ENCODE results near the gene VPS33B.
"Not testable (repeated sequence)": the region's sequence is repeated elsewhere in the genome, so short reads cannot be mapped to it uniquely, and the experiment has no call there.

VPS33B gene

DNA sequence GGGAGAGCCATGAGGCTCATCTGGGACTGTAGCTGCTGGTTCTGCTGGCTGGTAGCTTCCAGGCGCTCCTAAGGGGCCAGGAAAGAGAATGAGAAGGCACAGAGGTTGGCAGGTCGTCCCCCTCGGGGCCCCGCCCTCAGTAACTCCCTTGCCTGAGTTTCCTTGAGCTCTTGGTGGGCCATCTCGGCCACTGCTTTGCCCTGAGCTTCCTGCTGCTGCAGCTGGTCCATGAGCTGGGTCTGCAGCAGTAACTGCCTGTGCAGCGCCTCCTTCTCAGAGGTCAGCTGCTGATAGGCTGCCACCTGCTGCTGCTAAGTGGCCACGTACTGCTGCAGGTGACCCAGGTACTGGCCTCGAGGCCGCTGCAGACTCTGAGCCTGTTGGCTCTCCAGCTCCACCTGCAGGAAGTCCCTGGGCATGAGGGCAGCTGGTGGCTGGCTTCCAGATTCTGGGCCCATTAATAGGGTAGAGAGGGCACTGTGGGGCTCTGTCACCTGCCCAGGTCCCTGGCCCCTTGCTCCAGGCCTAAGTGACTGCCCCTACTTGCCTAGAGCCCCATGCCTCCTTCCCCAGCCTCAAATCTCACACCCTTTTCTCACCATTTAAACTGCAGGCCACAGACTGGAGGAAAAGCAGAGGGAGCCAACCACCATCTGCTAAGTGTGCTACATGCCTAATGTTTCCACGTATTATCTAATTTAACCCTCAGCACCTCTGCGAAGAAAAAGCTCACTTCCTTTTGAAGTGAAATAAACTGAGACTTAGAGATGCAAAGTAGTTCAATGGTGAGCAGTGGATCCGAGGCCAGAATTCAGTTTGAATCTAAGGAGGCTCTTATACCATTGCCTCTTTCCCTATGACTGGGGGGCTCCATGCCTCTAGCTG lies 10.8 kb upstream of the VPS33B start:
- no peak for DNase-seq (ENCODE audit: insufficient read length, low spot score)
- no peak for FAIRE-seq

DNA sequence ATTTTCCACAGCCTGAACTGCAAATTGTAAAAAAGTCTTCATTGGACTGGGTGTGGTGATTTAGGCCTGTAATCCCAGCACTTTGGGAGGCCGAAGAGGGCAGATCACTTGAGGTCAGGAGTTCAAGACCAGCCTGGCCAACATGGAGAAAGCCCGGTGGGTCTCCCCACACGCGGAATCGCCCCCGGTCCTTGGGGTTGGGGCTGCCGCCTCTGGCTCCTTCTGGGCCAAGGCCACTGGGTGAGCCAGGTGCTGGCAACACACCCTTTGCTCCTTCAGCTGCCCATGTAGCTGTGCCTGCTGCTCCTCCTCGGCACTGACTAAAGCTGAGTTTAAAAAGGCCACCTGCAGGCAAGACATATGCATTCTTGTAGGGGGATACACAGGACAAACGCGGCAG lies 9.4 kb upstream of the VPS33B start:
- FAIRE-seq (no peak), DNase-seq (ENCODE audit: insufficient read length, low spot score) (no peak)

DNA sequence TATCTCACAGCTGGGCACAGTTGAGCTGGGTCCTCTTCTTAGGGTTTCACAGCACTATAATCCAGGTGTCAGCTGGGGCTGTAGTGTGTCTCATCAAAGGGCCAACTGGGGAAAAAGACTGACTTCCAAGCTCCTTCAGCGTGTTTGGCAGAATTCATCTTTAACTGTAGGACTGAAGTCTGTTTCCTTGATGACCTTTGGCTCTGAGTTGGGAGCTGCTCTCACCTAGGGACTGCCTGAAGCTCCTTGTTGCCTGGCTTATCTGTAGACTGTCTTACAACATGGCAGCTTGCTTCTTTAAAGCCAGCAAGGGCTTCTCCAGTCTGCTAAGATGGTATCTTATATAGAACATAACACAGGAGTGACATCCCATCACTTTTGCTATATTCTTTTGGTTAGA lies 5.3 kb upstream of the VPS33B start:
- DNase-seq (ENCODE audit: insufficient read length, low spot score) (no peak), FAIRE-seq (no peak)

DNA sequence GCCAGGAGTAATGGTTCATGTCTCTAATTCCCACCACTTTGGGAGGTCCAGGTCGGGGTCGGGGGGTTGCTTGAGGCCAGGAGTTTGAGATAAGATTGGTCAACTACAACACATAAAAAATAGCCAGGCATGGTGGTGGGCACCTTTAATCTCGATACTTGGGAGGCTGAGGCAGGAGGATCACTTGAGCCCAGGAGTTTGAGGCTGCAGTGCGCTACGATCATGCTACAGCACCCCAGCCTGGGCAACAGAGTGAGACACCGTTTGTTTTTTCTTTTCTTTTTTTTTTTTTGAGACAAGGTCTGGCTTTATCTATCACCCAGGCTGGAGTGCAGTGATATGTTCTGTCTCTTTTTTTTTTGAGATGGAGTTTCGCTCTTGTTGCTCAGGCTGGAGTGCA lies 1.3 kb upstream of the VPS33B start:
- no peak for FAIRE-seq
- DNase-seq (ENCODE audit: insufficient read length, low spot score): no peak

DNA sequence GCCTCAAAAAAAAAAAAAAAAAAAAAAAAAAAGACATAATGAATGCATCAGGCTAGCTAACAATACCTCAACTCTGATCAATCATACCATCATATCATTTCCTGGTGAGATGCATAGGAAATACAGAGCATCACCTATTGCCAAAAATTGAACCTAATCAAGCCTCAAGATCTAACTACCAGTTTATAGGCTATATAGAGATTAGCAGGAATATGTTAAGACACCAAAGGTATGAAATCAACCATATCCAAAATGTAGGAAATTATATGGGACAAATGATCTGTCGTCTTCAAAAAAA lies 387 bp upstream of the VPS33B start:
- no peak for DNase-seq (ENCODE audit: insufficient read length, low spot score)
- no peak for FAIRE-seq

DNA sequence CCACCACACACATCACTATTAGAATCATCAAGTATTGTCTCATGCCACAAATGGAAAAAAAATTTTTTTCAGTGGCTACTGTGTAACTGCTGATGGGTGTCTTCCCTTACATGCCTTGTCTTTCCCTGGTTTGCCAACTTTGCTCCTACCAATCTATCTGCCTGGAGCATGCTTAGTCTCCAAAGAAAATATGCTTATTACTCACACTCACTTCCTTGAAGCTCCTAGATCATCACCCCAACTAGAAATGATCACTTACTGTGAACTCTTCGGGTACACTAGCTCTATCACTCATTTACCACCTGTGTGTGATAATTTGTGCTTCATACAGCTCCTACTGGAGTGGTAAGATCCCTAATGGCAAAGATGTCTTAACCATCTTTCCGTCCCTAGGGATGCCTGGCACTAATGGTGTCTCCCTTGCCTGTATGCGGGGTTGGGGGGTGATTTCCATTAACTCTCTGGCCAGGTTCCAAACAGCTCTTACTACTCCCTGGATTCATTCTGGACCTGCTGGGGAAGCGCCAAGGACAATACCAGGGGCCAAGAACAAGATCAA lies 799 bp downstream of the VPS33B start:
- DNase-seq (ENCODE audit: insufficient read length, low spot score): no peak

DNA sequence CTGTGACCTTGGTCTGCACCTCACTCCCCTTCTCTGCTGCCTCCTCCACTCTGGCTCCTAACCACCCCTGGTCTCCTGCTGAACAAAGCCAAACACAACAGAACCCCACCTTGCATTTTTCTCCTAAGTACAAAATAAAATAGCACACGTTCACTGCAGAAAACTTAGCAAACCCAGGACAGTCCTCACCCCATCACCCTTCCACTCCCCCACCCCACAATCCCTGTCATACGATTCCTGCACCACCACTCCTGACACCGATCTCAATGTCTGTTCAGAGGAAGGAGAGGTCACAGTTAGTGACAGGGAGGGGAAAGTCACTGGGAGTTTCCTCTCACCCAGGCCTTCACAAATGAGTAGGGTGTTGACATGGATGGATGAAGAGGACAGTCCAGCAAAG lies 4.2 kb downstream of the VPS33B start:
- DNase-seq (ENCODE audit: insufficient read length, low spot score) (no peak), FAIRE-seq (no peak)

More for the DNA sequence above, 799 bp downstream of the VPS33B start:
- FAIRE-seq: no peak

DNA sequence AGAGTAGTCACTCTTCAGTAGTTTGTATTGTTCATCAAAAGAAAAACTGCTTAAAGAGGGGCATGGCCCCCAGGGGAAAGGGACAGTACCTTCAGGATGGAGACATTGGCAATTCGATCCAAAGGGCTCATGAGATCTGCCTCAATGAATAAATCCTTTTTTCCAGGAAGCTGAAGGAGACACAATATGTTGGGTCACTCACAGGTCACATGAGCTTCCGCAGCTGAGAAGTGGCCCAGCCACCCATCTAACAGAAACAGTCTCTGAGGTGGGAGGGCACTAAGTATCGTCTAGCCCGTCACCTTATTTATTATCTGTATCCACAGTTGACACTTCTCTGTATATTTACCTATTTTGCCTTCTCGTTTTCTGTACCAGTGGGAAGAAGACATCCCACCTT lies 4.7 kb downstream of the VPS33B start:
- FAIRE-seq: no peak
- DNase-seq (ENCODE audit: insufficient read length, low spot score): no peak

DNA sequence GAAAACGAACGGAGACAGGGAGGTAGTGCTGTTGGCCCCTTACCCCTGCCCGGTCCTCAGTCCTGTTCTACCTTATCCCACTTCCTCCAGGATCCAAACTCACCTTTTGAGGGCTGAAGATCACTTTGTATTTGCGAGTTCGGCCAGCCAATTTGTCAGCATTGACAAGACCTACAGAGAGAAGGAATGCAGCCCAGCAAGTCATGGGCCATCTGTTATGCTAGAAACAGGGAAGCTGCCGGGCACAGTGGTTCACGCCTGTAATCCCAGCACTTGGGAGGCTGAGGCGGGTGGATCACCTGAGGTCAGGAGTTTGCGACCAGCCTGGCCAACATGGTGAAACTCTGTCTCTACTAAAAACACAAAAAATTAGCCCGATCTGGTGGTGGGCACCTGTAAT lies 8.7 kb downstream of the VPS33B start:
- DNase-seq (ENCODE audit: insufficient read length, low spot score); FAIRE-seq: not testable (repeated sequence)

DNA sequence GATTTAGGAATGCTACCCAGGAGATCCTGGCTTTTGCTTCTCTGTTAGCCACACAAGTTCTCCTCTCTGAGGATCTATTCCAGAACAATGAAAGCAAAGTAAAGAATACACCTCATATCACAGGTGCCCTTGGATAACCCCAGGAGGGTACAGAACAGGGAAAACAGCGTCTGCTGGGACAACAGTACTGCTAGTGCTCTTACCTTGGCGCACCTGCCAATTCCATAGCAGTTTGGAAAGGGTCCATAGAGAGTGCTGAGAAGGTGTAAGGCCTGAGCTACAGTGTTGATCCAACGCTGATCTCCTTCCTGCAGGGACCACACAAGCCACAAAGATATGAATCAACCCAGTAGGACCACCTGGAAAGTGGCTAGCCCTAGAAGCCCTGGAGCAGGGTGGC lies 15.1 kb downstream of the VPS33B start:
- FAIRE-seq (no peak), DNase-seq (ENCODE audit: insufficient read length, low spot score) (no peak)

DNA sequence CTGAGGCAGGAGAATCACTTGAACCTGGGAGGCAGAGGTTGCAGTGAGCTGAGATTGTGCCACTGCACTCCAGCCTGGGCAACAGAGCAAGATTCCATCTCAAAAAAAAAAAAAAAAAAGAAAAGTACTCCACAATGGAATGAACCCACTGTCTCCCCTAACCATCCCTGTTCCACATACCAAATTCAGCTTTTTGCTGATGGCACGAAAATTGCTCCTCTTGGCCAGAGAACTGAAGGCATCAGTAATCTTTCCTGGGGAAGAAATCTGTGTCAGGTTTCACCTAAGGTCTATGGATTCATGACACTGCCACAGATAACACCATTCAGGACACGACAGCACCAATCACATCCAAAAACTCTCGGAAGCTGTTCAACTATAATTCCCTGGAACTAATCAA lies 21.2 kb downstream of the VPS33B start:
- no peak for FAIRE-seq

DNA sequence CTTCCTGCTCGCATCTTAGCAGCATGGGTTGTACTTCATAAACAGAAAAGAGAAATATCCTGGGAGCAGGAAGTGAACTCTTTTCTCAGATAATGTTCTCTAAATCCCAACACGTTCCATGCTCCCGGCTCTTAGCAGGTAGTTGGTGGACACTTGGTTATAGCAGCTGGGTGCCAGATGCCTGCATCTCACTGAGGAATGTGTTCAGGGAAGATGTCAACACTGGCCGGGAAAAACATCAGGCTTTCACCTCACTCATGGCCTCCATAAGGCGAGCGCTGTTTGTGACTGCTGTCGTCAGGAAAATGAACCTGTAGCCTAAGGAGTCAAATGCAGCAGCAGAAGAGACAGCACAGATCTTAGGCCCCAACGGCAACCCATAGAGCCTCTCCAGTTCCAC lies 23.7 kb downstream of the VPS33B start:
- no peak for DNase-seq (ENCODE audit: insufficient read length, low spot score)

More for the DNA sequence above, 21.2 kb downstream of the VPS33B start:
- no peak for DNase-seq (ENCODE audit: insufficient read length, low spot score)

DNA sequence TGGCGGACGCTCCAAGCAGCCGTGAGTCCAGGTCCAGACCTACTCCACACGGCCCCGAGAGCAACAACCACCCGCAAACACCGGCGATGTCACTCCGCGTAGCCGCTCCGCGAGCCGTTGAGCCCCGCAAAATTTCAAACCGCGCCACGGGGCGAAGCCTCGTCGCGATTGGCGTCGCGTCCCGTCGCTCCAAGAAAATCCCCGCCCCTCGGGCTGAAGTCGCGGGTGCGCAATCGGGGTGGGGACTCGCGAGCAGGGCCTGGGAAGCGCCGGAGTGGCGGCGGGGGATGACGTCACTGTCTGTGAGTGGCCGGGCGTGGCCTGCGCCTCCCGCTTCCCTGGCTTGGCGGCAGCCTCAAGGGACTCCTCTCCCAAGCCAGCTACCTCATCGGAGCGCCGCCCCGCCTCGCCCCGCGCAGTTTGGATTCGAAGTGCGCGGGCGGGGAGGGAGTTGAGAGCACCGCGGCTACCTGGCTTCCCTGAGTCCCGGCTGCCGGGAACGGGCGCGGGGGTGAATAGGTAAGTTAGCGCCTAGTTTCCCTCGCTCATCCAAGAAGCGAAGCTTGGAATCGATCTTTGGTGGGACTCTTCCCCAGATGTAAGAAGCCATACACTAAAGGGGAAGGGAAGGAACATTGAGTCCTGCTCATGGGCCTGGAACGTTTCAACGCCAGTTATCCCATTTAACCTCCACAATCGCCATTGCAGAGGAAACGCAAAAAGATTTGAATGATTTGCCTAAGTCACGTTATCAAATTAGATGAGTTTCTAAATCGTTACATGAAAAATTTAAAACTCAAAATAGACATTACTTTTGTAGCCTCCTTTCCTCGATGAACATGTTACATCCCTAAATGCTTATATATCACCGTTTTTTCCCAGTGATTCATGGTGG lies 27.7 kb downstream of the VPS33B start, which contains the start of gene PRC1:
Gene PRC1, minus strand, starts transcription at position 119 of the 895 bp plus-strand sequence. Its CDS starts 118 bp downstream, at position 1.
- FAIRE-seq (peak; percentile 95), DNase-seq (ENCODE audit: insufficient read length, low spot score) (peak; percentile 97)

More for the DNA sequence above, 23.7 kb downstream of the VPS33B start:
- FAIRE-seq: no peak

DNA sequence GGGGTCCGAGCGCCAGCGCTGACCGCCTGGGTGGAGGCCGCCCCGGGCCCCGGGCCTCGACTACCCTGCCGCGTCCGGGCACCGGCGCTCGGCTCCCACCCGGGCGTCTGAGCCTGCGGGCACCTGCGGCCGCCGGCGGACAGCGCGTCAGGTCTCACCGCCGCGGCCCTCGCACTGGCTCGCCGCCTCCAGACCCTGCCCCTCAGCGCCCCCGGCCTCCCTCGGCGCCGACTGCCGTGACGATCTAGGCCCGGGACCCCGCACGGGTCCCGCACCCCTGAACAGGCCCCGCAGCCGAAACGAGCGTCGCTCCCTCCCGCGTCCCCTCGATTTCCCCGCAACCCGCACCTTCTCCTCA lies 28.4 kb downstream of the VPS33B start:
- no peak for DNase-seq (ENCODE audit: insufficient read length, low spot score)
- no peak for FAIRE-seq

DNA sequence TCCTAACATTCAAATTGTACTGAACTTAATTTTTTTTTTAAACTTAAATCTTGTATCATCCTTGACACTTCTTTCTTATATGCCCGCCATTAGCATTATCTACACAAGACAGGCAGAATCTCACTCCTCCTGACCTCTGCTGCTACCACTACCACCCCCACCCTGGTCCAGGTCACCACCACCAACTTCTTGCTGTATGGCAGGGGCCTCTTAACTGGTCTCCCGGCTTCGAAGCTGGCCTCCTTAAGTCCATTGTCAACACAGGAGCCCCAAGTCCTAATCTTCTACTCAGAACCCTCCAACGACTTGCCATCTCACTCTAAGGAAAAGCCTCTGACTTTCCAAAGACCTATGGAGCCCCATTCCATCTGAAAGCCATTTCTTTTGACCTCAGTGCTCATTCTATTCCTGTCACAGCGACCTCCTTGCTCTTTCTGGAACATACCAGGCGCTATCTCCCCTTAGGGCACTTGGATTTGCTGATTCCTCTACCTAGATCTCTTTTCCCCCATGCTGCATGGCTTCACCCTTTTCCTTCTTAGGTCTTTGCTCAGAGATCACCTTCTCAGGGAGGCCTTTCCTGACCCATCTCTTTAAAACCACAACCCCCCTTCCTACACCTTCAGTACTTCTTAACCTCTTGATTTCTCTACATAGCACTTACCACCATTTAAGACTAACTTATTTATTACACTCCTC lies 30.7 kb downstream of the VPS33B start:
- DNase-seq (ENCODE audit: insufficient read length, low spot score) (no peak), FAIRE-seq (no peak)

DNA sequence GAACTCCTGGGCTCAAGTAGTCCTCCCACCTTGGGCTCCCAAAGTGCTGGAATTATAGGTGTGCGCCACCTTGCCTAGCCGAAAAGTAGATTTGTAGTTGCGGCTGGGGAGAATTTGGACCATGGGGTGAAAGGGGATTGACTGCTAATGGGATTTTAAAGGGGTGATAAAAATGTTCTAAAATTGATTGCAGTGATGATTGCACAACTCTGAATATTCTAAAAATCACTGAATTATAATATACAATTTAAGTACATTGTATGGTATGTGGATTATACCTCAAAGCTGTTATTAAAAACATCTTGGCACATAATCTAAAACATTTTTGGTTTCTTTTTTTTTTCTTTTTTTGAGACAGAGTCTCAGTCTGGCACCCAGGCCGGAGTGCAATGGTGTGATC lies 31.9 kb downstream of the VPS33B start:
- DNase-seq (ENCODE audit: insufficient read length, low spot score) (no peak), FAIRE-seq (no peak)

DNA sequence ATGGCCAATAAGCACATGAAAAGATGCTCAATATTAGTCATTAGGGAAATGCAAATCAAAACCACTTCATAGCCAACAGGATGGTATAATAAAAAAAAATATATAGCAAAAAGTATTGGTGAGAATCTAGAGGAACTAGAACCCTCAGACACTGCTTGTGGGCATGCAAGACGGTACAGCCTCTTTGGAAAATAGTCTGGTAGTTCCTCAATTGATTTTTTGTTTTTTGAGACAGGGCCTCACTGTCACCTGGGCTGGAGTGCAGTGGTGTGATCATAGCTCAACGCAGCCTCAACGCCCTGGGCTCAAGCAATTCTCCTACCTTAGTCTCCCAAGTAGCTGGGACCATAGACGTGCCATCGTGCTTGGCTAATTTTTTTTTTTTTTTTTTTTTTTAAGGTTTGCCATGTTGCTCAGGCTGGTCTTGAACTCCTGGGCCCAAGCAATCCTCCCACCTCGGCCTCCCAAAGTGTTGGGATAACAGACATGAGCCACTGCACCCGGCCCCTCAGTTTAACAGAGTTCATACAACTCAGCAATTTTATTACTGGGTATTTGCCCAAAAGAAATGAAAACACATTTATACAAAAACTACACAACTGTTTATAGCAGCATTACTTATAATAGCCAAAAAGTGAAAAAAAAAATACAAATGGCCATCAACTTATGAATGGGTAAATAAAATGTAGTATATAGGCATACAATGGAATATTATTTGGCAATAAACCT lies 33.2 kb downstream of the VPS33B start:
- FAIRE-seq (no peak), DNase-seq (ENCODE audit: insufficient read length, low spot score) (no peak)

DNA sequence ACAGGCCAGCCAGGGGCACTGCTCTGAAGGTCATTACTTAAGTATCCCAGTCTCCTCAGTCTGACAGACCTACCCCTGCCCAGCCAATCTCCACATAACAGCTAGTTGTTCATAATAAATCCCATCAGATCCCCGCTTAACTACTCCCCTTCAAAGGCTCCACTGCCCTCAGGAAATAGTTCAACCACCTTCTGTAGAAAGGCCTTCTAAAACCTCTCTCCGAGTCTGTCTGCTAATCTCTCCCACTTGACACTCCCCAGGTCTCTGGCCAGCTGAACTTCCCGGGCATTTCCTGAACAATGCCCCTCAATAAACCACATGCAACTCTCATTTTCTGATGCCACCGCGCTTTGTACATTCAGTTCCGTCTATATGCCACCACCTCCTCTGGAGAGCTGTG lies 34.1 kb downstream of the VPS33B start:
- DNase-seq (ENCODE audit: insufficient read length, low spot score) (no peak), FAIRE-seq (no peak)

DNA sequence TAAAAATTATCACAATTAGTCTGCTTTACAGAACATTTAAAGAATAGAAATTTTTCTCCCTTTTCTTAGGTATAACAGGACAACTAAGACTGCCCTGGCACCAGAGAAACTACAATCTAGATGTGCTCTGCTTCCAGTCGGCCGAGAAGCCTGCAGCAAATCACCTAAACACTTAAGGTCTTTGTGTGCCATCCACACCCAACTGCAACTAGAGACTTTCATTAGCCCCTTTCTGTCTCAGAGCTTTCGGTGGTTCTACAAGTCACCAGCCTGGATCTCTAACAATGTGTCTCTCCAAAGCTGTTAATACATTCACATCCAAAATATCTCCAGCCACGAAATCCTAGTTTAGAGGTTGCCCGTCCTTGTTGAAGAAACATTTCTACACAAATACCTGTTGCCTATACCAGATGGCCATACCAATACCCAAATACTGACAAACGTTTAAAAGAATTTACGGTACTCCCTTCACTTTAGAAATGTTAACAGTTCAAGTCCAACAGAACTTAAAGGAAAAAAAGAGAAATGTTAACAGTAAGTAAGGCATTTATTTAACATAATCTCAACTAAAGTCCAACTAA lies 34.7 kb downstream of the VPS33B start:
- DNase-seq (ENCODE audit: insufficient read length, low spot score) (no peak), FAIRE-seq (no peak)
